HL-60 (cell line): ENCODE results near the gene TBC1D5.

Experiments used
- POLR2AphosphoS5 ChIP-seq: IDR thresholded peaks from 2 replicates; pipeline ENCODE4 v1.6.1; 2012; ENCODE audit warnings: low read depth
- SPI1 ChIP-seq: IDR thresholded peaks from 2 replicates; pipeline ENCODE4 v1.6.1; 2012; ENCODE audit warnings: low read depth, mild to moderate bottlenecking, borderline replicate concordance
- TF ChIP-seq, protein P1 (sequence below): IDR thresholded peaks from one replicate; pipeline ENCODE4 v1.5.1; 2011; ENCODE audit warnings: low read length, control low read depth, inconsistent platforms; ENCODE audit not compliant: insufficient read depth

DNA sequence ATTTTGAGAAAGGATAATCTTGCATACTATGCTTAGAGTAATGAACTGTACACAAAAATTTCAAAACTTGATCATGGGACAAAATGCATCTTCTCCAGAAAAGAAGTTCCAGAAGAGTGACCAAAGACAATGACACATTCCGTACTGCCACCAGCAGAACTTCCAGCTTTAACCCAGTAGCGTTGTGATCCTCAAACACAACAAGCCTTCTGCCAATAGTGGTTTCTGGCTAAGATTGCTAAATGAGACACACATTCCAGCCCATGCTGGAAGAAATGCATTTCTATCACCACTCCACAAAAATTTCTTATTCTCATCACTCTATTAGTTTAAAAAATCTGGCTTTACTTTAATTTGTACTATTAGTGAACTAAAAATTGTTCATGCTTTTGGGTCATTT is 334.9 kb downstream of the TBC1D5 start:
- TF ChIP-seq SPI1: no peak
- TF ChIP-seq, protein P1, sequence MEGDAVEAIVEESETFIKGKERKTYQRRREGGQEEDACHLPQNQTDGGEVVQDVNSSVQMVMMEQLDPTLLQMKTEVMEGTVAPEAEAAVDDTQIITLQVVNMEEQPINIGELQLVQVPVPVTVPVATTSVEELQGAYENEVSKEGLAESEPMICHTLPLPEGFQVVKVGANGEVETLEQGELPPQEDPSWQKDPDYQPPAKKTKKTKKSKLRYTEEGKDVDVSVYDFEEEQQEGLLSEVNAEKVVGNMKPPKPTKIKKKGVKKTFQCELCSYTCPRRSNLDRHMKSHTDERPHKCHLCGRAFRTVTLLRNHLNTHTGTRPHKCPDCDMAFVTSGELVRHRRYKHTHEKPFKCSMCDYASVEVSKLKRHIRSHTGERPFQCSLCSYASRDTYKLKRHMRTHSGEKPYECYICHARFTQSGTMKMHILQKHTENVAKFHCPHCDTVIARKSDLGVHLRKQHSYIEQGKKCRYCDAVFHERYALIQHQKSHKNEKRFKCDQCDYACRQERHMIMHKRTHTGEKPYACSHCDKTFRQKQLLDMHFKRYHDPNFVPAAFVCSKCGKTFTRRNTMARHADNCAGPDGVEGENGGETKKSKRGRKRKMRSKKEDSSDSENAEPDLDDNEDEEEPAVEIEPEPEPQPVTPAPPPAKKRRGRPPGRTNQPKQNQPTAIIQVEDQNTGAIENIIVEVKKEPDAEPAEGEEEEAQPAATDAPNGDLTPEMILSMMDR: no peak
- no peak for TF ChIP-seq POLR2AphosphoS5
